Activated CD8-positive, alpha-beta T cell treated with anti-CD3 and anti-CD28 coated beads for 36 hours (primary cell): Measurements from ENCODE around the gene EMX1. TPM values are rescaled to one million over a fixed set of nuclear protein-coding genes. Genes with fewer than 3 reads are reported as not detected.

ENCODE experiments used
- ATAC-seq: fragments of 200-7000 bp; cut with Tn5 transposase; one replicate; pipeline ENCODE4 v1.10.0; 2021; ENCODE audit warnings: mild to moderate bottlenecking, moderate library complexity
- CTCF ChIA-PET: fragments of 350-600 bp; sonication (Branson Sonifier 250); formaldehyde crosslinking; loops from one replicate; lab custom pipeline; 2021; ENCODE audit warnings: antibody characterized with exemption; lab: Charles Lee
- POLR2A ChIA-PET: fragments of 350-600 bp; sonication (Branson Sonifier 250); formaldehyde crosslinking; loops from one replicate; lab custom pipeline; 2021; ENCODE audit warnings: antibody characterized with exemption; lab: Charles Lee
- DNase-seq: peaks from one replicate; pipeline ENCODE4 v3.0.0-alpha.2; 2020
- H3K27ac Mint-ChIP-seq: one replicate; pipeline ENCODE4 v1.8.0; 2021; ENCODE audit warnings: mild to moderate bottlenecking, mixed read lengths
- H3K27me3 Mint-ChIP-seq: one replicate; pipeline ENCODE4 v1.8.0; 2021; ENCODE audit warnings: mixed read lengths
- H3K36me3 Mint-ChIP-seq: one replicate; pipeline ENCODE4 v1.8.0; 2021; ENCODE audit warnings: low read depth, mixed read lengths
- H3K4me1 Mint-ChIP-seq: one replicate; pipeline ENCODE4 v1.8.0; 2021; ENCODE audit warnings: low read depth, mixed read lengths
- H3K4me3 Mint-ChIP-seq: one replicate; pipeline ENCODE4 v1.8.0; 2021; ENCODE audit warnings: mild to moderate bottlenecking, moderate library complexity, mixed read lengths
- H3K9me3 Mint-ChIP-seq: one replicate; pipeline ENCODE4 v1.8.0; 2021; ENCODE audit warnings: mixed read lengths
- CTCF ChIP-seq: fragments of 200-600 bp; IDR thresholded peaks from one replicate; pipeline ENCODE4 v1.8.0; 2022; ENCODE audit warnings: antibody characterized with exemption, mild to moderate bottlenecking
- intact Hi-C: fragments of 100-400 bp; cut with micrococcal nuclease; formaldehyde crosslinking; loops from one replicate; pipeline ENCODE4 v1.10.0; 2022
- total RNA-seq, 2 experiments: library from RNA; stranded (reverse); gene quantifications; one replicate each; pipeline ENCODE4 v1.2.3, GENCODE V29; 2021

The EMX1 gene
- total RNA-seq, 2 experiments from 2014 or later, result not detected

- no peak for TF ChIP-seq CTCF
- ATAC-seq (no peak), DNase-seq (peak; percentile 51)
- no peaks in the 10 kb centered on the region for H3K4me1 Mint-ChIP-seq
- ChIA-PET POLR2A (no interaction called here), CTCF (interaction anchor here (0.9 to 3.8 kb wide), 4 partner anchors 9 to 42 kb away, joined by 3 to 18 read pairs (median 6); no protein-coding TSS in a partner anchor)
- no peak overlapping the region for H3K4me3 Mint-ChIP-seq
- H3K36me3 Mint-ChIP-seq, result no peaks in the 10 kb centered on the region
- no peak overlapping the region for H3K27ac Mint-ChIP-seq
- no peaks in the 10 kb centered on the region for H3K9me3 Mint-ChIP-seq
- H3K27me3 Mint-ChIP-seq, result peaks cover 5% of the 10 kb centered on the region
- intact Hi-C loops, result no loop called here
Observed at GRCh38 chr2:72934683-72935610, 17.6 kb downstream of the EMX1 start.

GRCh38 chr2:72935611-72935957, 18.3 kb downstream of the EMX1 start:
- ChIA-PET CTCF (interaction anchor here (0.9 to 3.8 kb wide), 4 partner anchors 9 to 42 kb away, joined by 3 to 18 read pairs (median 6); no protein-coding TSS in a partner anchor), POLR2A (no interaction called here)
- Mint-ChIP-seq H3K4me1 (no peaks in the 10 kb centered on the region), H3K27ac (no peak overlapping the region), H3K36me3 (no peaks in the 10 kb centered on the region), H3K27me3 (peaks cover 5% of the 10 kb centered on the region), H3K9me3 (no peaks in the 10 kb centered on the region), H3K4me3 (no peak overlapping the region)
- ATAC-seq (no peak), DNase-seq (no peak)
- intact Hi-C loops, result no loop called here
- no peak for TF ChIP-seq CTCF

GRCh38 chr2:72936660-72937355, 19.5 kb downstream of the EMX1 start:
- no peak for ATAC-seq
- Mint-ChIP-seq H3K27me3 (peaks cover 3% of the 10 kb centered on the region), H3K9me3 (no peaks in the 10 kb centered on the region), H3K27ac (no peak overlapping the region), H3K4me3 (no peak overlapping the region), H3K36me3 (no peaks in the 10 kb centered on the region), H3K4me1 (no peaks in the 10 kb centered on the region)
- POLR2A ChIA-PET, result no interaction called here
- DNase-seq, result no peak
- intact Hi-C loops, result no loop called here
- CTCF ChIA-PET, result no interaction called here
- TF ChIP-seq CTCF, result no peak

- H3K27me3 Mint-ChIP-seq, result peaks cover 3% of the 10 kb centered on the region
- ChIA-PET POLR2A (no interaction called here), CTCF (no interaction called here)
- no peaks in the 10 kb centered on the region for H3K4me1 Mint-ChIP-seq
- no peaks in the 10 kb centered on the region for H3K9me3 Mint-ChIP-seq
- intact Hi-C loops, result no loop called here
- H3K4me3 Mint-ChIP-seq, result no peak overlapping the region
- TF ChIP-seq CTCF, result no peak
- no peak for ATAC-seq
- no peak for DNase-seq
- H3K36me3 Mint-ChIP-seq, result no peaks in the 10 kb centered on the region
- no peak overlapping the region for H3K27ac Mint-ChIP-seq
Observed at GRCh38 chr2:72937356-72937669, 20.0 kb downstream of the EMX1 start.

- no peaks in the 10 kb centered on the region for H3K4me1 Mint-ChIP-seq
- ChIA-PET CTCF (no interaction called here), POLR2A (no interaction called here)
- no peak for TF ChIP-seq CTCF
- no peaks in the 10 kb centered on the region for H3K36me3 Mint-ChIP-seq
- no peaks in the 10 kb centered on the region for H3K9me3 Mint-ChIP-seq
- DNase-seq, result no peak
- intact Hi-C loops, result no loop called here
- no peak overlapping the region for H3K27ac Mint-ChIP-seq
- no peak for ATAC-seq
- H3K27me3 Mint-ChIP-seq, result peaks cover 3% of the 10 kb centered on the region
- no peak overlapping the region for H3K4me3 Mint-ChIP-seq
Observed at GRCh38 chr2:72938455-72938854, 21.1 kb downstream of the EMX1 start.
